ENCODE data around the gene CDK19. TPM values are rescaled to one million over a fixed set of nuclear protein-coding genes. Genes with fewer than 3 reads are reported as not detected.
A peak's percentile ranks its signal among the peaks of the same experiment; 100 is the strongest.

Gene CDK19
- total and polyA plus RNA-seq, 9 of the 15 experiments (the other 6 are each of a cell fraction or from before 2014, with no cell fraction given): 3.8 to 15.2 (median 7.4) TPM

DNA sequence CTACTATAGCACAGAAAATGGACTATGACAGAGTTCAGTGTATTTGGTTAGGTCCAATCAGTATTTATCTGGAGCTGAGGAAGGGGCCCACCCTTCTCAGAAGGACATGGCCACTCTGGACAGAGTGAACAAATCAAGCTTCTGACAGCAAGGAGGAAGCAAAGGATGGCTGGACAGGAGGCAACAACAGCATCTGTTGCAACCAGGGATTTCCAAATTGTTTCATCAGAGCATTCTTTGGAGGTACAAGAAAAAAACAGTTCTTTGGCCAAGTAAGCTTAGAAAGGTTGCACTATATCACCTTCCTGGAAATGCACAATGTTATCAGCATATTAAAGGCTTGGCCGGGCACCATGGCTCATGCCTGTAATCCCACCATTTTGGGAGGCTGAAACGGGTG lies 220.2 kb downstream of the CDK19 start:
- no peak overlapping the region for H3K9ac ChIP-seq (ENCODE audit: insufficient read depth in 1 of 2, low read depth in 2 of 2, low read length in 2 of 2)
- TF ChIP-seq TRIM24 (IDR thresholded peaks at IDR 0.05) (peak; percentile 73 to 83; a peak in 2 of 4 replicates), CEBPG (CRISPR knock-in tag; IDR thresholded peaks at IDR 0.05) (peak; percentile 12; the same call in 1 of the 2 replicates), CEBPG (tag; conservative IDR thresholded peaks at IDR 0.05 in 1 of 2, IDR thresholded peaks at IDR 0.05 in 1 of 2) (no peak), CEBPB (tag; IDR thresholded peaks at IDR 0.05) (0 out of 2 replicates have a peak, but pooled peaks have one; percentile 21), CBX2 (IDR thresholded peaks at IDR 0.05; ENCODE audit: insufficient read depth, low read length, poor library complexity, severe bottlenecking) (no peak)
- no peaks in the 10 kb centered on the region for H4K20me1 ChIP-seq (replicated peaks; ENCODE audit: control insufficient read depth, insufficient read depth, low read length)
- H3K36me3 ChIP-seq (ENCODE audit: control insufficient read depth, insufficient read depth, low read length): no peaks in the 10 kb centered on the region
- intact Hi-C loops (cut with micrococcal nuclease): no loop called here
- H3K27ac ChIP-seq (ENCODE audit: extremely low read depth, low read depth, low read length): no peak overlapping the region
- no peaks in the 10 kb centered on the region; a peak in 2 of 5 replicates for H3K4me1 ChIP-seq (replicated peaks in 1 of 2; ENCODE audit: control insufficient read depth in 2 of 2, insufficient read depth in 2 of 2, low read length in 2 of 2)
- H3K27me3 ChIP-seq (ENCODE audit: control insufficient read depth in 2 of 2, insufficient read depth in 2 of 2, low read length in 2 of 2): no peaks in the 10 kb centered on the region
- no peaks in the 10 kb centered on the region for H3K79me2 ChIP-seq (ENCODE audit: control insufficient read depth, insufficient read depth, low read length)
- BruUV-seq (replicated peaks): no TSS peak
- no peak overlapping the region for H2AFZ ChIP-seq (ENCODE audit: low read depth, low read length)
- H3K9me3 ChIP-seq (replicated peaks; ENCODE audit: control insufficient read depth, insufficient read depth, low read depth, low read length): no peaks in the 10 kb centered on the region
- WGBS (ENCODE audit: insufficient coverage, low coverage, missing lambda C conversion rate): 11% methylated on average over 2 of the region's 2 CpGs
- H3K9me1 ChIP-seq (ENCODE audit: control insufficient read depth, insufficient read depth, low read length): no peaks in the 10 kb centered on the region
- ChIA-PET CTCF (ENCODE audit: low intra/inter-chr PET ratio) (no interaction called here), POLR2A (interaction anchor here (0.7 kb wide), 1 partner anchor 551 kb away, joined by 3 read pairs; no protein-coding TSS in a partner anchor)
- H3K4me2 ChIP-seq (ENCODE audit: insufficient read depth, low read length): no peak overlapping the region
- FAIRE-seq: no peak
- DNase-seq (ENCODE audit: extremely low read depth in 1 of 4, low spot score in 3 of 4): no peak
- in situ Hi-C loops (cut with MboI): no loop called here
- no peak for ATAC-seq
- no peak overlapping the region for H3K4me3 ChIP-seq

GRCh38 chr6:110593637-110594036 lies 221.6 kb downstream of the CDK19 start:
- DNase-seq (ENCODE audit: extremely low read depth in 1 of 4, low spot score in 3 of 4) (no peak), FAIRE-seq (no peak), ATAC-seq (no peak)
- no peak overlapping the region for H2AFZ ChIP-seq (ENCODE audit: low read depth, low read length)
- no peaks in the 10 kb centered on the region for H3K9me3 ChIP-seq (replicated peaks; ENCODE audit: control insufficient read depth, insufficient read depth, low read depth, low read length)
- no peaks in the 10 kb centered on the region for H3K79me2 ChIP-seq (ENCODE audit: control insufficient read depth, insufficient read depth, low read length)
- TF ChIP-seq, protein P1, sequence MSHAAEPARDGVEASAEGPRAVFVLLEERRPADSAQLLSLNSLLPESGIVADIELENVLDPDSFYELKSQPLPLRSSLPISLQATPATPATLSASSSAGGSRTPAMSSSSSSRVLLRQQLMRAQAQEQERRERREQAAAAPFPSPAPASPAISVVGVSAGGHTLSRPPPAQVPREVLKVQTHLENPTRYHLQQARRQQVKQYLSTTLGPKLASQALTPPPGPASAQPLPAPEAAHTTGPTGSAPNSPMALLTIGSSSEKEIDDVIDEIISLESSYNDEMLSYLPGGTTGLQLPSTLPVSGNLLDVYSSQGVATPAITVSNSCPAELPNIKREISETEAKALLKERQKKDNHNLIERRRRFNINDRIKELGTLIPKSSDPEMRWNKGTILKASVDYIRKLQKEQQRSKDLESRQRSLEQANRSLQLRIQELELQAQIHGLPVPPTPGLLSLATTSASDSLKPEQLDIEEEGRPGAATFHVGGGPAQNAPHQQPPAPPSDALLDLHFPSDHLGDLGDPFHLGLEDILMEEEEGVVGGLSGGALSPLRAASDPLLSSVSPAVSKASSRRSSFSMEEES (CRISPR knock-in tag; IDR thresholded peaks at IDR 0.05): peak; percentile 56; the same call in 1 of the 2 replicates
- TF ChIP-seq SRSF7 (optimal IDR thresholded peaks at IDR 0.05; ENCODE audit: low read depth, low read length) (no peak), RBM39 (optimal IDR thresholded peaks at IDR 0.05; ENCODE audit: low read depth, low read length) (no peak), ZNF707 (CRISPR knock-in tag; conservative IDR thresholded peaks at IDR 0.05) (no peak)
- TF ChIP-seq, protein P2, sequence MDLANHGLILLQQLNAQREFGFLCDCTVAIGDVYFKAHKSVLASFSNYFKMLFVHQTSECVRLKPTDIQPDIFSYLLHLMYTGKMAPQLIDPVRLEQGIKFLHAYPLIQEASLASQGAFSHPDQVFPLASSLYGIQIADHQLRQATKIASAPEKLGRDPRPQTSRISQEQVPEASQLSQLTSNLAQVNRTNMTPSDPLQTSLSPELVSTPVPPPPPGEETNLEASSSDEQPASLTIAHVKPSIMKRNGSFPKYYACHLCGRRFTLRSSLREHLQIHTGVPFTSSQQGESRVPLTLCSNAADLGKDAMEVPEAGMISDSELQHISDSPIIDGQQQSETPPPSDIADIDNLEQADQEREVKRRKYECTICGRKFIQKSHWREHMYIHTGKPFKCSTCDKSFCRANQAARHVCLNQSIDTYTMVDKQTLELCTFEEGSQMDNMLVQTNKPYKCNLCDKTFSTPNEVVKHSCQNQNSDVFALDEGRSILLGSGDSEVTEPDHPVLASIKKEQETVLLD (IDR thresholded peaks at IDR 0.05): no peak
- no peak overlapping the region for H3K4me3 ChIP-seq
- POLR2A ChIA-PET: interaction anchor here (0.6 kb wide), 1 partner anchor 281 kb away, joined by 3 read pairs; the partner anchor contains the start of gene AMD1
- H3K27me3 ChIP-seq (ENCODE audit: control insufficient read depth in 2 of 2, insufficient read depth in 2 of 2, low read length in 2 of 2): no peaks in the 10 kb centered on the region
- in situ Hi-C loops (cut with MboI) (no loop called here), intact Hi-C loops (cut with micrococcal nuclease) (no loop called here)
- no peaks in the 10 kb centered on the region for H3K9me1 ChIP-seq (ENCODE audit: control insufficient read depth, insufficient read depth, low read length)
- CTCF ChIA-PET (ENCODE audit: low intra/inter-chr PET ratio): no interaction called here
- no TSS peak for BruUV-seq (replicated peaks)
- no peak overlapping the region for H3K27ac ChIP-seq (ENCODE audit: extremely low read depth, low read depth, low read length)
- no peak overlapping the region for H3K9ac ChIP-seq (ENCODE audit: insufficient read depth in 1 of 2, low read depth in 2 of 2, low read length in 2 of 2)
- no peak overlapping the region for H3K4me2 ChIP-seq (ENCODE audit: insufficient read depth, low read length)
- no peaks in the 10 kb centered on the region for H3K36me3 ChIP-seq (ENCODE audit: control insufficient read depth, insufficient read depth, low read length)
- WGBS (ENCODE audit: insufficient coverage, low coverage, missing lambda C conversion rate): 38% methylated on average over 1 of the region's 1 CpG
- no peaks in the 10 kb centered on the region for H4K20me1 ChIP-seq (replicated peaks; ENCODE audit: control insufficient read depth, insufficient read depth, low read length)
- no peaks in the 10 kb centered on the region; a peak in 1 of 5 replicates for H3K4me1 ChIP-seq (replicated peaks in 1 of 2; ENCODE audit: control insufficient read depth in 2 of 2, insufficient read depth in 2 of 2, low read length in 2 of 2)

Data from K562 (cell line).